Occipital lobe (tissue), 2 donors: Measurements from ENCODE around the gene CLIC6. TPM values are rescaled to one million over a fixed set of nuclear protein-coding genes. Genes with fewer than 3 reads are reported as not detected.
"Not testable (repeated sequence)": the region's sequence is repeated elsewhere in the genome, so short reads cannot be mapped to it uniquely, and the experiment has no call there.

ENCODE experiments used
- DNase-seq: peaks from one replicate; lab custom pipeline; 2025; lab: John Stamatoyannopoulos, UW
- total RNA-seq: library from RNA; depleted of rRNA; stranded (reverse); fragments of >200 nt; gene quantifications from one replicate; pipeline ENCODE4 v1.2.3, GENCODE V29; 2014

Gene CLIC6
- total RNA-seq, 1 donor from 2014 or later: 0.31 TPM

GRCh38 chr21:34692458-34693020, 23.7 kb downstream of the CLIC6 start:
- no peak for DNase-seq

- no peak for DNase-seq
Measured at GRCh38 chr21:34693192-34693810, 24.5 kb downstream of the CLIC6 start.

- DNase-seq: no peak
Measured at GRCh38 chr21:34695434-34695833, 26.6 kb downstream of the CLIC6 start.

- DNase-seq: no peak
Measured at GRCh38 chr21:34696121-34696520, 27.3 kb downstream of the CLIC6 start.

GRCh38 chr21:34697826-34698225, 29.0 kb downstream of the CLIC6 start:
- no peak for DNase-seq

- DNase-seq: no peak
Measured at GRCh38 chr21:34698270-34699015, 29.6 kb downstream of the CLIC6 start.

GRCh38 chr21:34700605-34701004, 31.8 kb downstream of the CLIC6 start:
- no peak for DNase-seq

GRCh38 chr21:34701726-34702125, 32.9 kb downstream of the CLIC6 start:
- DNase-seq: no peak

GRCh38 chr21:34702341-34703170, 33.8 kb downstream of the CLIC6 start:
- DNase-seq: no peak

- DNase-seq: no peak
Measured at GRCh38 chr21:34703571-34703970, 34.8 kb downstream of the CLIC6 start.

- no peak for DNase-seq
Measured at GRCh38 chr21:34704119-34704518, 35.3 kb downstream of the CLIC6 start.

- no peak for DNase-seq
Measured at GRCh38 chr21:34705011-34705410, 36.2 kb downstream of the CLIC6 start.

GRCh38 chr21:34706337-34706736, 37.5 kb downstream of the CLIC6 start:
- DNase-seq: no peak

GRCh38 chr21:34707876-34708325, 39.1 kb downstream of the CLIC6 start:
- DNase-seq: no peak

- no peak for DNase-seq
Measured at GRCh38 chr21:34713621-34714020, 44.8 kb downstream of the CLIC6 start.

GRCh38 chr21:34715518-34715917, 46.7 kb downstream of the CLIC6 start:
- DNase-seq: no peak

- DNase-seq: no peak
Measured at GRCh38 chr21:34715985-34716596, 47.3 kb downstream of the CLIC6 start.

- DNase-seq: not testable (repeated sequence)
Measured at GRCh38 chr21:34718529-34718928, 49.7 kb downstream of the CLIC6 start.

GRCh38 chr21:34722684-34723300, 54.0 kb downstream of the CLIC6 start:
- no peak for DNase-seq

GRCh38 chr21:34724131-34724856, 55.5 kb downstream of the CLIC6 start:
- no peak for DNase-seq
